Coronary artery (tissue), 2 donors: ENCODE results near the gene VAV2.

Experiments used
- DNase-seq: peaks from one replicate; pipeline ENCODE4 v3.0.0-alpha.2; 2017; ENCODE audit warnings: low spot score
- H3K27ac ChIP-seq, 2 donors: fragments of 200-600 bp; sonication (generic); one replicate each; pipeline ENCODE4 v1.5.1; 2016 to 2019
- H3K4me3 ChIP-seq: fragments of 200-600 bp; sonication (generic); 2 replicates; pipeline ENCODE4 v1.5.1; 2016; ENCODE audit warnings: mild to moderate bottlenecking, moderate library complexity
- TF ChIP-seq, protein P1 (sequence below): fragments of 200-600 bp; sonication (generic); IDR thresholded peaks from one replicate; pipeline ENCODE4 v1.5.1; 2019; ENCODE audit warnings: antibody characterized with exemption

Gene VAV2

DNA sequence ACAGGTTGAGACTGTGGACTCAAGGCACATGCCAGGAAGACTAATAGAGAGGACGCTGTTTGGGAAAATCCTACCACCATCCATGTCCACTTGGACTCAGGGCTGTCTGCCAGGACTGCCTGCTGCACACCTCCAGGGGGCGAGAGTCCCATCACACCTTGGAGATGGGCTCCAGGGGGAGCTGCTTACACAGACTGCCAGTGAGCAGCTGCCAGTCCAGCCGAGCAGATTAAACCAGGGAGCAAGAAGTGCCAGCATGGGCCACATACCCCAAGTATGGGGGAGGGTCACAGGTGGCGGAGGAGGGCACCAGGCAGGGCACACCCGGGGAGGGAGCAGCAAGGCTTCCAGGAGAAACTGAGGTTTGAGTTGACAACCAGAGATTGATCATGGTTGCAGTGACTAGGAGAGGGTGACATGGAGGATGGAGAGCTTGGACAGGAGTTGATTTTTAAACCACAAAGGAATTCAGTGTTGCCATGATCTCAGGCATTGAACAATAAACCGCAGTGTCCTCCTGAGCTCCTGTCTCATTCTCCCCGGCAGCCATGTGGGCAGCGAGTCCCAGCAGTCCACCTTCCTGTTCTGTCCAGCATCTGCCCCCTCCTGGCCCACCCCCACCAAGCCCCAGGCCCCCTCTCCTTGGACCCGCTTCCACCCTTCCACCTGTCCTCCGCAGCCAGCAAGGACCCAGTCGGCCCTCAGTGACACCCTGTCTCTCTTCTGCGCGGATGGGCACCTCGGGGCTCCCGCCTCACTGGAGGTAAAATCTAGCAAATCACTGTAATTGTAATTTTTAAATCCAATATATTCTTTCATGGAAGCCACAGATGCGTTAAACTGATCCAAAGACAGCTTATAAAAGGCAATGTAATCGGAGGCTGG, 3.1 kb upstream of the VAV2 start:
- TF ChIP-seq, protein P1, sequence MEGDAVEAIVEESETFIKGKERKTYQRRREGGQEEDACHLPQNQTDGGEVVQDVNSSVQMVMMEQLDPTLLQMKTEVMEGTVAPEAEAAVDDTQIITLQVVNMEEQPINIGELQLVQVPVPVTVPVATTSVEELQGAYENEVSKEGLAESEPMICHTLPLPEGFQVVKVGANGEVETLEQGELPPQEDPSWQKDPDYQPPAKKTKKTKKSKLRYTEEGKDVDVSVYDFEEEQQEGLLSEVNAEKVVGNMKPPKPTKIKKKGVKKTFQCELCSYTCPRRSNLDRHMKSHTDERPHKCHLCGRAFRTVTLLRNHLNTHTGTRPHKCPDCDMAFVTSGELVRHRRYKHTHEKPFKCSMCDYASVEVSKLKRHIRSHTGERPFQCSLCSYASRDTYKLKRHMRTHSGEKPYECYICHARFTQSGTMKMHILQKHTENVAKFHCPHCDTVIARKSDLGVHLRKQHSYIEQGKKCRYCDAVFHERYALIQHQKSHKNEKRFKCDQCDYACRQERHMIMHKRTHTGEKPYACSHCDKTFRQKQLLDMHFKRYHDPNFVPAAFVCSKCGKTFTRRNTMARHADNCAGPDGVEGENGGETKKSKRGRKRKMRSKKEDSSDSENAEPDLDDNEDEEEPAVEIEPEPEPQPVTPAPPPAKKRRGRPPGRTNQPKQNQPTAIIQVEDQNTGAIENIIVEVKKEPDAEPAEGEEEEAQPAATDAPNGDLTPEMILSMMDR: no peak
- Histone ChIP-seq H3K27ac (no peak overlapping the region), H3K4me3 (no peak overlapping the region)
- no peak for DNase-seq

DNA sequence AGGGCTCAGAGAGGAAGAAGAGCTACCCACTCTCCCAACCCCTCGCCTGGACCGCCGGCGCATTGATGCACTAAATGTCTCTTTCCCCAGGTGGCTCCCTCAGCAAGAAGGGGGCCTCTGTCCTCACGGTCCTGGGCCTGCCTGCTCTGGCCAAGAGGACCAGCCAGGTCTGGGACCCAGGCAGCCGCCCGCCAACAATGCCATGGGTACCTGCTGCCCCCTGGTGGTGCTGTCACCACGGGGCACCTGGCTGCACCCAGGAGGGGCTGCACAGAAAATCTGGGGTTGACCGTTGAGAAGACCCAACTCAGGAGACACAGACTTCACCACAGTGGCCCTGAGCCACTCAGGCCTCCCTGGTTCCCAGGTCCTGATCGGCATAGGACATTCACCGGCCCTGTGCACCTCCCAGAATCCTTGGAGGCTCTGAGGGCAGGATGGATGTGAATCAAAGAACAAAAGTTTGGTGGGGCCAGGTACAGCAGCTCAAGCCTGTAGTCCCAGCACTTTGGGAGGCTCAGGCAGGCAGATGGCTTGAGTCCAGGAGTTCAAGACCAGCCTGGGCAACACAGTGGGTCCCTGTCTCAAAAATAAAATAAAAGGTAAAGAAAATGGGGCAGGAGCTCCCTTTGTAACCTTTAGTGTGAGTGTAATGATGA, 2.4 kb upstream of the VAV2 start:
- TF ChIP-seq, protein P1: peak; percentile 94
- Histone ChIP-seq H3K4me3 (no peak overlapping the region), H3K27ac (no peak overlapping the region)
- DNase-seq: no peak

DNA sequence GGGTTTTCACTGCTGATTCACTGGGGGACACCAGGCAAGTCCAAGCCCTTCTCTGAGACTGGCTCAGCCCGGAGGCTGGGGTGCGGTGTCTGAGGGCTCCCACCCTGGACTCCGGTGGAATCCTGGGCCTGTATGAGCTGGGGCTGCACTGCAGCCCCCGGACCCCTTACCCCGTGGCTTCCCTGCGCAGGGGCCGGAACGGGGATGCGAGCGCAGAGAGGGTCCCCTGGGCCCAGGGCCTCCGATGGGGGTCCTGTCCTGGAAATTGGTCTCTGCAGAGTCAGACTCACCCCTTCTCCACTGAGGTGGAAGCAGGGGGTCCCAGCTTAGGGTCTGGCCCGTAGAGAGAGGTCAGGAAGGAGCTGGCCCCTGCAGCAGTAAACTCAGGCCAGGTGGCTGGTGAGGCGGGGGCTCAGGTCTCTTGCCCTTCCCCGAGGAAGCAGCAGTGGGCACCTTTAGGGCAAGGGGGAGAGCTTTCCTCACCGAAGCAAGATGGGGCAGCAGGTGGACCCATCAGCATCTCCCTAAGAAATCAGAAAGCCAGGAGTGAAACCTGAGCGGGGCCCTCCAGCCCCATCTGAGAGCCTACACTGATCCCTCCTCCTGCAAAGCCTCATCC, 1.6 kb upstream of the VAV2 start:
- H3K4me3 ChIP-seq: peak overlapping the region; percentile 69
- peak overlapping the region in 1 of 2 donors; percentile 93 for H3K27ac ChIP-seq

DNA sequence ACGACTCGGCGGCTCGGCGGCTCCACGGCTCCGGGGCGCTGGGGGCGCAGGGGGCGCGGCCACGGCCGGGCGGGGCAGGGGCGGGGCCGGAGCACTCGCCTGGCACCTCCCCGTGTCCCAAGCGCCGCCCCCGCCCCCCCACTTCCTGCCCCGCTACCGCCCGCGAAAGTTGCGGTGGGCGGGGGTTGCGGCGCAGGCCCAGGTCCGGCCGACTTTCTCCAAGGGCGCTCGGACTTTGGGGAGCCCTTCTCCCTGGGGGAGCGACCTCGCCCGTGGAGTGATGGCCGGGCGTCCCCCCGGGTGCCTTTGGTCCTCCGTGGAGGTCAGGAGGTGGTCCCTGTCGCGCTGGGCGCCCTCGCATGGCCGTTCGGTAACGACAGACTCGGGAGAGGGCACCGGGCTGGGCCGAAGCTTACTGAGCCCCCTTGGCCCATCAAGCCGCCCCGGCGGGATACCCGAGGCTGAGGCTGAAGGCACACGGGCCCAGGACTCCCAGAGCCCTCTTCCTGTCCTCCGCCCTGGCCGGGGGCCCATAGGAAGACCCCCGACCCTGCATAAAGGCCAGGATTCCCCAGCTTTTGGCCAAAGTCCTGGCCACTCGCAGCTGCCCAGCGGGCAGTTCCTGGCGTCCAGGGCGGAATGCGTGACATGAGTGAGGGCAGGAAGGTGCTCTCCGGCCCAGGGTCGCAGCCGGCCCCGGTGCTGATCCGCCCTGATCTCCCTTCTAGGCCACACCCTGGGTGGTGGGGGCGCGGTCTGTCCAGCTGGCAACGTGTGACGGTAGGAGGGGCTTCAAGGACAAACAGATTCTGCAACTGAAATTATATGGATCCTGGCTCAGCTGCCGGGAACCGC, 883 bp upstream of the VAV2 start:
- TF ChIP-seq, protein P1: no peak
- H3K4me3 ChIP-seq: peak overlapping the region; percentile 69
- peak overlapping the region; percentile 79 to 93 for H3K27ac ChIP-seq
- DNase-seq: peak; percentile 90

More for the DNA sequence above, 1.6 kb upstream of the VAV2 start:
- TF ChIP-seq, protein P1: no peak
- DNase-seq: no peak

DNA sequence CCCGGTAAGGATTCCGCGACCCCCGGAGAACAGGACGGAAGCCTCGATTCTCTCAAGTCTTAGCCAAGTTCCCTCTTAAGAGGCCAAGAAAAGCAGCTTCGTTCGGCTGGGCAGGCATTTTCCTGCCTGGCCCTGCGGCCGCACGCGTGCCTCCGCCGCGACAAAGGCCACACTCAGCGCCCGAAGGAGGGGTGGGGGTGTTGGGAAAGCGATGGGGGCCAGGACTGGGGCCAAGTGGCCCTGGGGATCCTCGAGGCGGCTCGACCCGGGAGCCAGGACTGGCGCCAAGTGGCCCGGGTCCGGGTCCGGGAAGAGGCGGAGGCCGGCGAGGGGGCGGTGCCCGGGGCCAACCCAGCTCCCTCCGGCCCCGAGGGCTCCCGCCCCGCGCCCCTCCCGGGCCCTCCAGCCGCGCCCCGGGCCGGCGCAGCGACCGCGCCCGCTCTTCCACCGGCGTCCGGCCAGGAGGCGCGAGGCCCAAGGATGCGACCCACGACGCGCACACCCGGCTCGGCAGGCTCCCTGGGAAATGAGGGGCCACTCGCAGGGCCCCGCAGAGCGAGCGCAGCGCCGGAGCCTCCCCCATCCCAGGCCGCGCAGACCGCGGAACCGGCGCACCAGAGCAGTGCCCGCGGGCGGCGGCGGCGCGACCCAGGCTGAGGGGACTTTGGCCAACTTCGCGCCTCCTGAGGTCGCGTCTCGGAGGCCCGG, 756 bp downstream of the VAV2 start:
- peak overlapping the region; percentile 69 for H3K4me3 ChIP-seq
- no peak for DNase-seq
- TF ChIP-seq, protein P1: no peak
- peak overlapping the region; percentile 24 to 93 for H3K27ac ChIP-seq
